Prostate gland (tissue), 2 donors: ENCODE data around the gene SAMD4A. TPM values are rescaled to one million over a fixed set of nuclear protein-coding genes. Genes with fewer than 3 reads are reported as not detected.

Experiments used
- DNase-seq: peaks from one replicate; pipeline ENCODE4 v3.0.0-alpha.2; 2019; ENCODE audit warnings: low spot score
- H3K27ac ChIP-seq, 2 donors: fragments of 200-600 bp; sonication (generic); 2 replicates each; pipeline ENCODE4 v1.5.1; 2017 to 2019
- H3K27me3 ChIP-seq: fragments of 200-600 bp; sonication (generic); replicated peaks from 2 replicates; pipeline ENCODE4 v1.5.1; 2019; ENCODE audit not compliant: insufficient read depth
- H3K36me3 ChIP-seq, 2 donors: fragments of 200-600 bp; sonication (generic); 1 replicate in 1 of 2; 2 replicates in 1 of 2; pipeline versions ENCODE4 v1.5.1 to v1.8.1; 2017 to 2019
- H3K4me1 ChIP-seq: fragments of 200-600 bp; sonication (generic); replicated peaks from 2 replicates; pipeline ENCODE4 v1.5.1; 2019
- H3K4me3 ChIP-seq, 2 donors: fragments of 200-600 bp; sonication (generic); 2 replicates each; pipeline ENCODE4 v1.5.1; 2017 to 2019
- H3K9me3 ChIP-seq: fragments of 200-600 bp; sonication (generic); 2 replicates; pipeline ENCODE4 v1.5.1; 2017
- POLR2A ChIP-seq: fragments of 450-650 bp; IDR thresholded peaks from one replicate; pipeline ENCODE4 v1.6.1; 2016; ENCODE audit warnings: antibody characterized with exemption, mild to moderate bottlenecking
- POLR2AphosphoS5 ChIP-seq: sonication (generic); formaldehyde crosslinking; IDR thresholded peaks from one replicate; pipeline ENCODE4 v1.6.1; 2017; ENCODE audit warnings: antibody characterized with exemption
- WGBS: methylation state at CpG from one replicate; pipeline ENCODE4 v1.1.5; 2018; 5-methylcytosine and 5-hydroxymethylcytosine counted together
- intact Hi-C: fragments of 100-400 bp; cut with DNase I; formaldehyde crosslinking; loops from one replicate; pipeline ENCODE4 v1.14.2; 2022
- total RNA-seq, 2 donors: library from RNA; depleted of rRNA; stranded (reverse); fragments of >200 nt; gene quantifications; one replicate each; pipeline ENCODE4 v1.1.0, GENCODE V29; 2016
- TF ChIP-seq, protein P1 (sequence below), 4 experiments: fragments of 200-600 bp in 2 of 4; fragments of 450-650 bp in 2 of 4; sonication (generic) in 2 of 4; IDR thresholded peaks; 1 replicate in 3 of 4; 2 replicates in 1 of 4; pipeline ENCODE4 v1.5.1; 2016 to 2019; ENCODE audit warnings: antibody characterized with exemption in 4 of 4, mild to moderate bottlenecking in 2 of 4, moderate library complexity in 2 of 4

Gene SAMD4A
- total RNA-seq, 2 donors from 2014 or later: 18.1 to 38.5 TPM

DNA sequence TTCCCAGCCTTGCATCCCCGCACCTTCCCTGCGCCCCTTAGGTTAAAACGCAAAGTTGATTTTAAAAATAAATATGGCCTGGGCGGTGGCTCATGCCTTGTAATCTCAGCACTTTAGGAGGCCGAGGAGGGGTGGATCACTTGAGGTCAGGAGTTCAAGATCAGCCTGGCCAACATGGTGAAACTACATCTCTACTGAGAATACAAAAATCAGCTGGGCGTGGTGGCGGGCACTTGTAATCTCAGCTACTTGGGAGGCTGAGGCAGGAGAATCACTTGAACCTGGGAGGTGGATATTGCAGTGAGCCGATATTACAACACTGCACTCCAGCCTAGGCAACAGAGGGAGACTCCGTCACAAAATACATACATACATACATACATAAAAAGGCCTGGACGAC lies 239.7 kb downstream of the SAMD4A start:
- Histone ChIP-seq H3K4me1 (no peaks in the 10 kb centered on the region), H3K27ac (no peak overlapping the region), H3K27me3 (no peaks in the 10 kb centered on the region), H3K36me3 (no peaks in the 10 kb centered on the region), H3K9me3 (no peaks in the 10 kb centered on the region), H3K4me3 (no peak overlapping the region)
- DNase-seq: no peak
- intact Hi-C loops: no loop called here
- 91% methylated on average over 10 of the region's 10 CpGs for WGBS
- TF ChIP-seq, protein P1, sequence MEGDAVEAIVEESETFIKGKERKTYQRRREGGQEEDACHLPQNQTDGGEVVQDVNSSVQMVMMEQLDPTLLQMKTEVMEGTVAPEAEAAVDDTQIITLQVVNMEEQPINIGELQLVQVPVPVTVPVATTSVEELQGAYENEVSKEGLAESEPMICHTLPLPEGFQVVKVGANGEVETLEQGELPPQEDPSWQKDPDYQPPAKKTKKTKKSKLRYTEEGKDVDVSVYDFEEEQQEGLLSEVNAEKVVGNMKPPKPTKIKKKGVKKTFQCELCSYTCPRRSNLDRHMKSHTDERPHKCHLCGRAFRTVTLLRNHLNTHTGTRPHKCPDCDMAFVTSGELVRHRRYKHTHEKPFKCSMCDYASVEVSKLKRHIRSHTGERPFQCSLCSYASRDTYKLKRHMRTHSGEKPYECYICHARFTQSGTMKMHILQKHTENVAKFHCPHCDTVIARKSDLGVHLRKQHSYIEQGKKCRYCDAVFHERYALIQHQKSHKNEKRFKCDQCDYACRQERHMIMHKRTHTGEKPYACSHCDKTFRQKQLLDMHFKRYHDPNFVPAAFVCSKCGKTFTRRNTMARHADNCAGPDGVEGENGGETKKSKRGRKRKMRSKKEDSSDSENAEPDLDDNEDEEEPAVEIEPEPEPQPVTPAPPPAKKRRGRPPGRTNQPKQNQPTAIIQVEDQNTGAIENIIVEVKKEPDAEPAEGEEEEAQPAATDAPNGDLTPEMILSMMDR (IDR thresholded peaks at IDR 0.05): no peak
- TF ChIP-seq POLR2AphosphoS5 (no peak), POLR2A (no peak)

DNA sequence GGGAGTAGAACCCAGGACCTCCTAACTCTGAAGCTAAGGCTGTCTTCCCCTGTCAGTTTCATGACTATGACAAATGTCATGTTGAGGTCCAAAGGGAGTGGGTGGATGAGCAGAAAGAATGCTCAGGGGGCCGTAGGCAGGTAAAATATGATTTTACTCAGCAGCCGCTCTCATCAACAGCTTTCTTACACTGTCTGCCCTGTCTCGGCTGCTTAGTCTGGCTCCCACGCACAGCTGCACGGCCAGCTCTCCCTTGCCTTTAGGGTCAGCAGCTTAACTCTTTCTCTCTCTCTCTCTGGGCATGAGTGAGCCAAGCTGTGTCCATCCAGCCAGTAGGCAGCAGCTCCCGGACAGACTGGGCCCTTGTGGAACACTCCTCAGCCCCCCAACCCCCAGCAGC lies 240.5 kb downstream of the SAMD4A start:
- no peak for DNase-seq
- Histone ChIP-seq H3K36me3 (no peaks in the 10 kb centered on the region), H3K27me3 (no peaks in the 10 kb centered on the region), H3K9me3 (no peaks in the 10 kb centered on the region), H3K4me3 (no peak overlapping the region), H3K27ac (no peak overlapping the region), H3K4me1 (no peaks in the 10 kb centered on the region)
- TF ChIP-seq POLR2AphosphoS5 (no peak), POLR2A (no peak)
- TF ChIP-seq, protein P1 (IDR thresholded peaks at IDR 0.05): no peak
- 77% methylated on average over 6 of the region's 6 CpGs for WGBS
- intact Hi-C loops: no loop called here

DNA sequence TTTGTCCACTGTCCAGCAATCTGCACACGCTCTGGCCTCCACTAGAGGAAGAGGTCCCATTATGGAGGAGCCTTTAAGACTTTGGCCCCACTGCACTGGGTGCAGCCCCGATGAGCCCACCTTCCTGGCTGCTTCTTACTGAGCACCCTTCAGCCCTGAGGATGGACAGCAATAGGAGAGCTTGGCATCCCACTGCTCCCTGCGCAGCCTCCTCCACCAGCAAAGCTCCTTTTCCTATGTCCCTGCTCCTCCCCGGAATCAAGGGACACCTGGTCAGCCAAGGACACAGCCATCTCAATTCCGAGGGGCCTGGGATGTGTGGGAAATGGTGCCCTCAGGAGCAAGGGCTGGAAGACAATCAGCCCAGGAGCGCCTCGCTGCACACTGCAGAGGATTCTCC lies 241.0 kb downstream of the SAMD4A start:
- no peaks in the 10 kb centered on the region for H3K27me3 ChIP-seq
- DNase-seq: no peak
- H3K27ac ChIP-seq: no peak overlapping the region
- no peak for TF ChIP-seq POLR2A
- TF ChIP-seq, protein P1 (IDR thresholded peaks at IDR 0.05): no peak
- TF ChIP-seq POLR2AphosphoS5: no peak
- intact Hi-C loops: no loop called here
- H3K4me1 ChIP-seq: no peaks in the 10 kb centered on the region
- no peaks in the 10 kb centered on the region for H3K9me3 ChIP-seq
- H3K4me3 ChIP-seq: no peak overlapping the region
- WGBS: 89% methylated on average over 7 of the region's 7 CpGs
- no peaks in the 10 kb centered on the region for H3K36me3 ChIP-seq

DNA sequence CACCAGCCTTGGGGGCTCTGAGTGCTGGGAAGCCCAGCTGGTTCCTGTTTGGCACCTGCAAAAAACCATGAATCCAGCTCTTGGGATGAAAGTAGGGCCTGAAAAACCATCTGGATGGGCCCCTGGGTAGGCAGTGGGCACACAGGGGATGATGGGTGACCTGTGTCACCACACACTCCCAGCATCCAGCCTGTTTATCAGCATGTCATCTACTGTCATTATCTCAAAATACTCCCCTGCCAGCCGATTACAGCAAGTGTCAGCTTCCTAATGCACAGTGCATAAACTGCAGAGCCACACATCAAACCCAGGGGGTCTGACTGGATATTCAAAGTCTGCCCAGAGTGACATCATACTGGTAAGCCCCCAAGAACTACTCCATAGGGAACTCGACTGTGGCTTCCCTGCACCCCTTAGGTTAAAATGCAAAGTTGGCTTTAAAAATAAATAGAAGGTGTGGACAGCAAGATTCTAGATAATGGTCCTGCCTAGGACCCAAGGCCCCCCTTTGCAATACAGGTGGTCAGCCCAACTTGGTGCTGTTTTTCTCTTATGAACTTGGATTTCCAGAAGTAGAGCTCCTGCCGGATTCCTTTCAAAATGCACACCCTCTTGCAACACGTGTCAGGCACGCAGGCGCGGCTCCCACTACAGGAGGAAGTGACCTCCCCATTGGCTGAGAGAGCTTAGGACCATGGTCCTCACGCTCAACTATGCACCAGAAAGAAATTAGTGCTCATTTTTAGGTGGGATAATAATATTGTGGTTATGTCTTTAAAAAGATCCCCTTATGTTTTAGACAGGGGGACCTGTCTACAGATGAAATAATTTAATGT lies 241.6 kb downstream of the SAMD4A start:
- intact Hi-C loops: no loop called here
- no peaks in the 10 kb centered on the region for H3K9me3 ChIP-seq
- WGBS: 75% methylated on average over 8 of the region's 8 CpGs
- TF ChIP-seq POLR2AphosphoS5 (no peak), POLR2A (no peak)
- TF ChIP-seq, protein P1 (IDR thresholded peaks at IDR 0.05): no peak
- H3K27me3 ChIP-seq: no peaks in the 10 kb centered on the region
- no peak overlapping the region for H3K4me3 ChIP-seq
- H3K4me1 ChIP-seq: no peaks in the 10 kb centered on the region
- DNase-seq: no peak
- no peak overlapping the region for H3K27ac ChIP-seq
- H3K36me3 ChIP-seq: no peaks in the 10 kb centered on the region

DNA sequence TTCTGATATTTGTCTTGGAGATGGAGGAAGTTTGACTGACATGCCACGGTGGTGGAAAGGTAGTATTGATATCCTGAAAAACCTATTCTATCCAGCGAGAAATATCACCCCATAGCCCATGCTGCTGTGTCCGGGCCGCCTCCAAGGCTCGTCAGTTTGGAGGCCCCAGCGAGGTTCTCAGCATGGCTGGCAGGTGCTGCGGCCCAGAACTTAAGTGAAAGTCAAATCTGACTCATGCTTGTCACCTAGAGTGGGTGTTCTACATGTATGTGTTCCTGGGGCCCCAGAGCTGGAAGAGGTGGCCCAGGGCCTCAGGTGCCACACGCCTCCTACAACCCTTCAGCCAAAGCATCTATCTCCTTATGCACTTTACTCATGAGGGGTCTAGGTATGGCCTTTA lies 242.8 kb downstream of the SAMD4A start:
- no peaks in the 10 kb centered on the region for H3K36me3 ChIP-seq
- H3K9me3 ChIP-seq: no peaks in the 10 kb centered on the region
- TF ChIP-seq POLR2AphosphoS5 (no peak), POLR2A (no peak)
- TF ChIP-seq, protein P1 (IDR thresholded peaks at IDR 0.05): no peak
- no peaks in the 10 kb centered on the region for H3K4me1 ChIP-seq
- DNase-seq: no peak
- 89% methylated on average over 8 of the region's 8 CpGs for WGBS
- no peaks in the 10 kb centered on the region for H3K27me3 ChIP-seq
- H3K27ac ChIP-seq: no peak overlapping the region
- intact Hi-C loops: no loop called here
- no peak overlapping the region for H3K4me3 ChIP-seq
